Liver (tissue), 3 donors: ENCODE measurements around the gene TVP23C.
"Not testable (repeated sequence)": the region's sequence is repeated elsewhere in the genome, so short reads cannot be mapped to it uniquely, and the experiment has no call there.

Experiments used
- GABPA ChIP-seq, 2 donors: IDR thresholded peaks in 1 of 2; conservative IDR thresholded peaks in 1 of 2; 2 replicates each; pipeline ENCODE4 v1.6.1; 2016; ENCODE audit warnings: antibody characterized with exemption in 2 of 2, mild to moderate bottlenecking in 1 of 2, moderate library complexity in 1 of 2
- JUND ChIP-seq, 2 donors: IDR thresholded peaks; 2 replicates each; pipeline ENCODE4 v1.6.1; 2016; ENCODE audit warnings: antibody characterized with exemption in 2 of 2
- MAX ChIP-seq: IDR thresholded peaks from 2 replicates; pipeline ENCODE4 v1.6.1; 2016; ENCODE audit warnings: antibody characterized with exemption
- RAD21 ChIP-seq, 2 donors: IDR thresholded peaks; 2 replicates each; pipeline ENCODE4 v1.6.1; 2016; ENCODE audit warnings: antibody characterized with exemption in 2 of 2, mild to moderate bottlenecking in 2 of 2
- SP1 ChIP-seq: IDR thresholded peaks from 2 replicates; pipeline ENCODE4 v1.6.1; 2018; ENCODE audit warnings: antibody characterized with exemption, mild to moderate bottlenecking
- TAF1 ChIP-seq: conservative IDR thresholded peaks from 2 replicates; pipeline ENCODE4 v1.6.1; 2016; ENCODE audit warnings: antibody characterized with exemption, mild to moderate bottlenecking
- YY1 ChIP-seq: IDR thresholded peaks from 2 replicates; pipeline ENCODE4 v1.6.1; 2016; ENCODE audit warnings: antibody characterized with exemption, mild to moderate bottlenecking
- TF ChIP-seq, protein P1 (sequence below): fragments of 150-350 bp; IDR thresholded peaks from 2 replicates; pipeline ENCODE4 v1.5.1; 2017; ENCODE audit warnings: improper control_type of control experiment, low read depth, low read length; ENCODE audit not compliant: missing input control
- TF ChIP-seq, protein P2 (sequence below): IDR thresholded peaks from 2 replicates; pipeline ENCODE4 v1.6.1; 2016; ENCODE audit warnings: antibody characterized with exemption
- TF ChIP-seq, protein P3 (sequence below): IDR thresholded peaks from 2 replicates; pipeline ENCODE4 v1.6.1; 2016; ENCODE audit warnings: antibody characterized with exemption, mild to moderate bottlenecking
- donor health status: healthy.
- donor health status: healthy.

GRCh38 chr17:15573870-15574269, 10.6 kb upstream of the TVP23C start:
- TF ChIP-seq, protein P1, sequence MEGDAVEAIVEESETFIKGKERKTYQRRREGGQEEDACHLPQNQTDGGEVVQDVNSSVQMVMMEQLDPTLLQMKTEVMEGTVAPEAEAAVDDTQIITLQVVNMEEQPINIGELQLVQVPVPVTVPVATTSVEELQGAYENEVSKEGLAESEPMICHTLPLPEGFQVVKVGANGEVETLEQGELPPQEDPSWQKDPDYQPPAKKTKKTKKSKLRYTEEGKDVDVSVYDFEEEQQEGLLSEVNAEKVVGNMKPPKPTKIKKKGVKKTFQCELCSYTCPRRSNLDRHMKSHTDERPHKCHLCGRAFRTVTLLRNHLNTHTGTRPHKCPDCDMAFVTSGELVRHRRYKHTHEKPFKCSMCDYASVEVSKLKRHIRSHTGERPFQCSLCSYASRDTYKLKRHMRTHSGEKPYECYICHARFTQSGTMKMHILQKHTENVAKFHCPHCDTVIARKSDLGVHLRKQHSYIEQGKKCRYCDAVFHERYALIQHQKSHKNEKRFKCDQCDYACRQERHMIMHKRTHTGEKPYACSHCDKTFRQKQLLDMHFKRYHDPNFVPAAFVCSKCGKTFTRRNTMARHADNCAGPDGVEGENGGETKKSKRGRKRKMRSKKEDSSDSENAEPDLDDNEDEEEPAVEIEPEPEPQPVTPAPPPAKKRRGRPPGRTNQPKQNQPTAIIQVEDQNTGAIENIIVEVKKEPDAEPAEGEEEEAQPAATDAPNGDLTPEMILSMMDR, result not testable (repeated sequence)
- not testable (repeated sequence) for TF ChIP-seq YY1; SP1; MAX; TAF1; GABPA (IDR thresholded peaks at IDR 0.05 in 1 of 2, conservative IDR thresholded peaks at IDR 0.05 in 1 of 2); JUND (IDR thresholded peaks at IDR 0.05); RAD21 (IDR thresholded peaks at IDR 0.05)
- TF ChIP-seq, protein P2, sequence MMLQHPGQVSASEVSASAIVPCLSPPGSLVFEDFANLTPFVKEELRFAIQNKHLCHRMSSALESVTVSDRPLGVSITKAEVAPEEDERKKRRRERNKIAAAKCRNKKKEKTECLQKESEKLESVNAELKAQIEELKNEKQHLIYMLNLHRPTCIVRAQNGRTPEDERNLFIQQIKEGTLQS, result not testable (repeated sequence)
- TF ChIP-seq, protein P3, sequence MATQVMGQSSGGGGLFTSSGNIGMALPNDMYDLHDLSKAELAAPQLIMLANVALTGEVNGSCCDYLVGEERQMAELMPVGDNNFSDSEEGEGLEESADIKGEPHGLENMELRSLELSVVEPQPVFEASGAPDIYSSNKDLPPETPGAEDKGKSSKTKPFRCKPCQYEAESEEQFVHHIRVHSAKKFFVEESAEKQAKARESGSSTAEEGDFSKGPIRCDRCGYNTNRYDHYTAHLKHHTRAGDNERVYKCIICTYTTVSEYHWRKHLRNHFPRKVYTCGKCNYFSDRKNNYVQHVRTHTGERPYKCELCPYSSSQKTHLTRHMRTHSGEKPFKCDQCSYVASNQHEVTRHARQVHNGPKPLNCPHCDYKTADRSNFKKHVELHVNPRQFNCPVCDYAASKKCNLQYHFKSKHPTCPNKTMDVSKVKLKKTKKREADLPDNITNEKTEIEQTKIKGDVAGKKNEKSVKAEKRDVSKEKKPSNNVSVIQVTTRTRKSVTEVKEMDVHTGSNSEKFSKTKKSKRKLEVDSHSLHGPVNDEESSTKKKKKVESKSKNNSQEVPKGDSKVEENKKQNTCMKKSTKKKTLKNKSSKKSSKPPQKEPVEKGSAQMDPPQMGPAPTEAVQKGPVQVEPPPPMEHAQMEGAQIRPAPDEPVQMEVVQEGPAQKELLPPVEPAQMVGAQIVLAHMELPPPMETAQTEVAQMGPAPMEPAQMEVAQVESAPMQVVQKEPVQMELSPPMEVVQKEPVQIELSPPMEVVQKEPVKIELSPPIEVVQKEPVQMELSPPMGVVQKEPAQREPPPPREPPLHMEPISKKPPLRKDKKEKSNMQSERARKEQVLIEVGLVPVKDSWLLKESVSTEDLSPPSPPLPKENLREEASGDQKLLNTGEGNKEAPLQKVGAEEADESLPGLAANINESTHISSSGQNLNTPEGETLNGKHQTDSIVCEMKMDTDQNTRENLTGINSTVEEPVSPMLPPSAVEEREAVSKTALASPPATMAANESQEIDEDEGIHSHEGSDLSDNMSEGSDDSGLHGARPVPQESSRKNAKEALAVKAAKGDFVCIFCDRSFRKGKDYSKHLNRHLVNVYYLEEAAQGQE, result not testable (repeated sequence)
